Activated CD4-positive, alpha-beta T cell treated with anti-CD3 and anti-CD28 coated beads, Interleukin-2, amount 50 U/mL, for 1 hour (primary cell): Measurements from ENCODE around the gene SMIM20.

Experiments
- DNase-seq: peaks from one replicate; pipeline ENCODE4 v3.0.0-alpha.2; 2020

Gene SMIM20

GRCh38 chr4:25962393-25962792, 48.4 kb downstream of the SMIM20 start:
- no peak for DNase-seq

DNA sequence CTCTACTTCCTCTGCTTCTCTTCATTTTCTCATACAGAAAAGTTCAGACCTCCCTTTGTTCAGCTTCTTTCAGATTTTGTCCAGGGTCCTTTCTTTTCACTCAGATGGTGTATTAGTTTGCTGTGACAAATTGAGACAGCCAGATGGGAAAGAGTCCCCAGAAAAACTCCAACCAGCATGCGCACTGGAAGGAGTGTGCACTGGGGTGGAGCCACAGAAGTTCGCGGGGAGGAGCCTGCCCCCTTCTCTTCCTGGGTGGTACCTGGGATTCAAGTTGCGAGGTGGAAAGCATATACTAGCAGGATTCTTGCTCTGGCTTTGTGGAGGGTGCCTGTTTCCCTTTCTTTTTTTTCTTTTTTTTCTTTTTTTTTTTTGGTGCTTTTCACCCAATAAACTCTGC, 51.6 kb downstream of the SMIM20 start:
- DNase-seq = no peak

DNA sequence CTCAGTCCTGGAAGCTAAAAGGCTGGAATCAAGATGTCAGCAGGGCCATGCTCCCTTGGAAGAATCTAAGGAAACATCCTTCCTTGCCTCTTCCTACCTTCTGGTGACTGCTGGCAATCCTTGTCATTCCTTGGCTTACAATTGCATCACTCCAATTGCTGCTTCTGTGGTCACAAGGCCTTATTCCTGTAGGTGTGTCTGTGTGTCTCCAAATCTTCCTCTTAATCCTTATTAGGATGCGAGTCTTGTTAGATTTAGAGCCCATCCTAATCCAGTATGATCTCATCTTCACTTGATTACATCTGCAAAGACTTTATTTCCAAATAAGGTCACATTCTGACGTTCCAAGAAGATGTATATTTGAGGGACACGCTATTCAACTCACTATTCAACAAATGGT, 52.2 kb downstream of the SMIM20 start:
- DNase-seq = no peak

DNA sequence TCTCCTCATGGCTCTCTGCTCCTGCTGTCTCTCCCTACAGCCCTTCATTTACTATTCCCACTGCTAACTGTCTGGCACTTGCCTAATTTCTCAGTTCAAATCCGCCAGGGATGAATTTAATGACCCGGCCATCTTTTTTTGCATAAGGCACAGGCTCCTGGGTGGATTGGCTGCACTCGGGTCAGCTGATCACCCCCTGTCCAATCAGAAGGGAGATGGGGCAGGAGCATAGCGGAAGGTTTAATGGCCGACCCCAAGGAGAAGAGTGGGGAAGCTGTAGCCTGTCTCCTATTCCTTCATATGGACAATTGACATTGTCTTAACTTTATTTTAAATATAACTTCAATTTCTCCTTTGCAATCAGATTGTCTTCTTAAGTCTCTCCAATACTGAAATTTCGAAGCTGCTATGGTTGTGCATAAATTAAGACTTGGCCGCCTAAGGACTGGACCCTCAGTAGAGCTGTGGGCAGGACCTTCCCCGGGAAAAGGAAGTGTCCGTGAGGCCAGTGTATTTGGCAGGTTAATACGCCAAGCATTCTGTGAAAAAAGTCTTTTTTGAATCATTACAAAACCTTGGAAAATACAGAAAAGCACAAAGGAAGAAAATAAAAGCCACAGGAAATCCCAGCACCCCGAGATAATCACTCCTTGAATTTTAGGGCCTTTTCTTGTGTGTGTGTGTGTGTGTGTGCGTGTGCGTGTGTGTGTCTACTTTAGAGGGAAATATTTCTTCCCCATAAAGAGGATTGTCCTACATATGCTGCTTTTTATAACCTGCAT, 55.5 kb downstream of the SMIM20 start:
- no peak for DNase-seq

DNA sequence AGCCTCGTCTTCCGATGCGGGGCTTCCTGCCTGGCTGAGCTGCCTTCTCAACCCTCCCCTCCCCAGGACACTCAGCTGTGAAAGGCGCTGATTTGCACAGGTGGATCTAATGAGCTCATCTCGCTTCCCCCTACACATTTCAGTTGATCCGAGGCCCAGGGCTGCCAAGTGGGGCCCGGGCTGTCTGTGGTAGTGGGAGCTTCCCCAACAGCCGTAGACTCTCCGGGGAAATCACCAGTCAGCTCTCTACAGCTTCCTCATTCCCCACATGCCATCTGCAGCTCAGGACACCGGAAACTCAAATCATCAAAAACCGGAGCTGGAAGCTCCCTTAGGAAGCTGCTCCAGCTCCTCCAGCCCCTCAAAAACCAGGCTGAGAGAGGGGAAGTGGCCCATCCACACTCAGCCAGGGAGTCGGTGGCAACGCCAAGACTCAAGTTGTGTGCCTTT, 56.2 kb downstream of the SMIM20 start:
- no peak for DNase-seq

- DNase-seq = no peak
Observed at GRCh38 chr4:25970691-25971432, 56.8 kb downstream of the SMIM20 start.

GRCh38 chr4:25972366-25972765, 58.3 kb downstream of the SMIM20 start:
- DNase-seq = no peak

DNA sequence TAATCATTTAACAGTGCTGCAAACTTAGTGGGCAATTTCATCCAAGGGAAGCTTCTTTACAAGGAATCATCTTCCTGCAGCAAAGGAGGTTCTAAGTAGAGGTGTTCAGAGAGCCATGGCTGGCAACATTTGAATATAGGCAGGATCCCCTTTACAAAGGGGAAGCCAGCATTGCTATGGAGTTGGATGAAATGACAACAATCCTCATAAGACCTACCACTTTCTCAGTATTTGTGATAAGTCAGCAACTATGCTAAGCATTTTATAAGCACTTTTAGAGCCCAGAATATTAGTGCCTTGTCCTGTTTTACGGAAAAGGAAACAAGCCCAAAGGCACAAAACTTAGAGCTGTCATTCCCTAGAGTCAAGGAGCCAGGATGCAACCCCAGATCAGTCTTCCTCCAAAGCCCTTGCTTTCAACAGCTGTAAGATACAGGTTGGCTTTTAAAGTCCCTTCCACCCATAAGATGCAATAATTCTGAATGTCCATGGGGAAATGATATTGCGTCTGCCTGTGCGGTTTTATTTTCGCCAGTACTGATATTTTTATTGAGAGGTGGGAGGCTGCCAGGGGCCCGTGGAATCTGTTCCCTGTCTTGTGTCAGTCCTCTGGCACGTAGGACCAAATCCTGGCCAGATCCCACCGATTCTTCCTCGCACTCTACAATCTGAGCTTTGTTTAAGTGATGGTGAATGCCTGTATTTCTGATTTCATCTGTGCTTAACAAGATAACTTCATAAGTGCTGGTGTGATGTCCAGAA, 59.1 kb downstream of the SMIM20 start:
- no peak for DNase-seq

DNA sequence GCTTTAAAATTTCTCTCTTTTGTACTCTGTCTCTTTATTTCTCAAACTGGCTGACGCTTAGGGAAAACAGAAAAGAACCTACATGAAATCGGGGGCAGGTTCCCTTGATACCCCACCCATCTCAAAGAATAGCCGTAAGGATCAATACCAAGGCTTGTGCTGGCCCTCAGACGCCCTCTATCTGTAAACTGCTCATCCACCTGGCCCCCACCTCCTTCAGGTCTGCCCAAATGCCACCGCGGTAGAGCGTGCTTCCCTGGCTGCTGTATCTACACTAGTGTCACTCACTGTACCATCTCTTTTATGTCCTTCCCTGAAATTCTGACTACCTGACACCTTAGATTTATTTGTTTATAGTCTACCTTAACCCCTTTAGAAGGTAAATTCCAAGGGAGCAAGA, 62.8 kb downstream of the SMIM20 start:
- no peak for DNase-seq

DNA sequence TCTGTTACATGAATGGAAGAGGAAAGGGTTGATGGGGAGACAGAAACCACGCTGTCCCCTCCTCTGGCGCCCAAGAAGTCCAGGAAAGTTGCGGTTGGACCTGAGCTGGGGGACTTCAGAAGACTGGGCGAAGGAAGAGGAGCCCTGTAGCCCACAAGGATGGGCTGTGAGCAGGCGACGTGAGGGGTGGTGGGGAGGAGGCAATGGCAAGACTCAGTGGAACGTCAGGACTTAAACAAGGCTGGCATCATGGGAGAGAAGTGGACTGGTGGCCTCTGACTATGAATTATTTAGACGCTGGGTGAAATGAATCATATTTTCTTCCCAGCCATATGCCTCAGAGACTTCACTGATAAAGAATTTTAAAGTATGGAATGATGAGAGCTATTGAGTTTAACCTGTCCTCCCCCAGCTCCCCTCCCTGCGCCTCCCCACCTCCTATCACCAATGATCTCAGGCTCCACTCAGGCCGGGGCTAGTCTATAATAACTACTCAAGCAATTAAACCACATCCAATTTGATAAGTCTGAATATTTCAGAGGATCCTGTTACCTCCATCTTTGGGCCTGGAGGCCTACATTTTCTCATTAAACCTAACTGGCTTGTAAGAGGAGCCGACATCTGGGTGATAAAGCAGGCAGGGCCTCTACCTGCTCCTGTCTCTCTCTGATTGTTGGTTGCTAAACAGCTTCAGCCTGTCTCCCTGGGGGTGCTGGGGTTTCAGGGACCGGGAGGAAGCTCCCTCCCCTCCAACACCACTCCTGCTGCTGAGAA, 63.6 kb downstream of the SMIM20 start:
- DNase-seq = no peak

GRCh38 chr4:25978327-25978726, 64.3 kb downstream of the SMIM20 start:
- no peak for DNase-seq
